Mesothelial cell of epicardium (in vitro differentiated cells): ENCODE measurements around the gene DYNC2H1. TPM values are rescaled to one million over a fixed set of nuclear protein-coding genes. Genes with fewer than 3 reads are reported as not detected.

Source experiments
- DNase-seq, 2 experiments: peaks; one replicate each; pipeline ENCODE4 v3.0.0; 2021; ENCODE audit warnings: low spot score in 2 of 2; ENCODE audit not compliant: unreplicated experiment in 2 of 2
- H3K27ac Mint-ChIP-seq: 2 replicates; pipeline ENCODE4 v1.8.0; 2021; ENCODE audit warnings: mixed read lengths
- H3K27me3 Mint-ChIP-seq: 2 replicates; pipeline ENCODE4 v1.8.0; 2021; ENCODE audit warnings: low read depth, mixed read lengths
- H3K36me3 Mint-ChIP-seq: 2 replicates; pipeline ENCODE4 v1.8.0; 2021; ENCODE audit warnings: mixed read lengths
- H3K4me1 Mint-ChIP-seq: 2 replicates; pipeline ENCODE4 v1.8.0; 2021; ENCODE audit warnings: mixed read lengths
- H3K4me3 Mint-ChIP-seq: 2 replicates; pipeline ENCODE4 v1.8.0; 2021; ENCODE audit warnings: mild to moderate bottlenecking, moderate library complexity, mixed read lengths
- H3K9me3 Mint-ChIP-seq: 2 replicates; pipeline ENCODE4 v1.8.0; 2021; ENCODE audit warnings: mixed read lengths
- total RNA-seq: library from RNA; stranded (reverse); gene quantifications from 3 replicates; pipeline ENCODE4 v1.2.1, GENCODE V29; 2021
- TF ChIP-seq, protein P1 (sequence below): fragments of 200-600 bp; sonication (generic); IDR thresholded peaks from one replicate; pipeline ENCODE4 v1.5.0; 2021; ENCODE audit warnings: antibody characterized with exemption; ENCODE audit not compliant: unreplicated experiment

Gene DYNC2H1
- total RNA-seq, 1 donor from 2014 or later, result 18.0 TPM

DNA sequence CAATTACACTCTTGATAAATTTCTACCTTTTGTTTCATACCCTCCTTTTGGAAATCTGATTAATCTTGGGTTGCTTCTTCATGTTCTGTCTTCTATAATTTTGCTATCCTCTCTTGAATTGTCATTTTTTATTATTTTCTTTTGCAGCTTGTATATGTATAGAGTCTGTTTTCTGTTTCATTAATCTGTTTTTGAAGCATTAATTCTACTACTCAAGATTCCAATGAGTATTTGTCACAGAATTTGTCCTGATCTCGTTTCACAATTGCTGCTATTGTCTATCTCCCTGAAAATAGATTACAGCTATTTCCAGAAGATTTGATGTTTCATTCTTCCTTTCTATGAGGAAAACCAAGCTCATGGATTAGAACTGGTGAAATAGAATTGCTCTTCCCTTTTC lies 406.1 kb downstream of the DYNC2H1 start:
- H3K36me3 Mint-ChIP-seq, result no peaks in the 10 kb centered on the region
- TF ChIP-seq, protein P1, sequence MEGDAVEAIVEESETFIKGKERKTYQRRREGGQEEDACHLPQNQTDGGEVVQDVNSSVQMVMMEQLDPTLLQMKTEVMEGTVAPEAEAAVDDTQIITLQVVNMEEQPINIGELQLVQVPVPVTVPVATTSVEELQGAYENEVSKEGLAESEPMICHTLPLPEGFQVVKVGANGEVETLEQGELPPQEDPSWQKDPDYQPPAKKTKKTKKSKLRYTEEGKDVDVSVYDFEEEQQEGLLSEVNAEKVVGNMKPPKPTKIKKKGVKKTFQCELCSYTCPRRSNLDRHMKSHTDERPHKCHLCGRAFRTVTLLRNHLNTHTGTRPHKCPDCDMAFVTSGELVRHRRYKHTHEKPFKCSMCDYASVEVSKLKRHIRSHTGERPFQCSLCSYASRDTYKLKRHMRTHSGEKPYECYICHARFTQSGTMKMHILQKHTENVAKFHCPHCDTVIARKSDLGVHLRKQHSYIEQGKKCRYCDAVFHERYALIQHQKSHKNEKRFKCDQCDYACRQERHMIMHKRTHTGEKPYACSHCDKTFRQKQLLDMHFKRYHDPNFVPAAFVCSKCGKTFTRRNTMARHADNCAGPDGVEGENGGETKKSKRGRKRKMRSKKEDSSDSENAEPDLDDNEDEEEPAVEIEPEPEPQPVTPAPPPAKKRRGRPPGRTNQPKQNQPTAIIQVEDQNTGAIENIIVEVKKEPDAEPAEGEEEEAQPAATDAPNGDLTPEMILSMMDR, result no peak
- H3K27me3 Mint-ChIP-seq, result no peaks in the 10 kb centered on the region
- no peak overlapping the region for H3K27ac Mint-ChIP-seq
- peaks cover 15% of the 10 kb centered on the region for H3K9me3 Mint-ChIP-seq
- DNase-seq, result no peak
- H3K4me3 Mint-ChIP-seq, result no peak overlapping the region
- no peaks in the 10 kb centered on the region for H3K4me1 Mint-ChIP-seq

DNA sequence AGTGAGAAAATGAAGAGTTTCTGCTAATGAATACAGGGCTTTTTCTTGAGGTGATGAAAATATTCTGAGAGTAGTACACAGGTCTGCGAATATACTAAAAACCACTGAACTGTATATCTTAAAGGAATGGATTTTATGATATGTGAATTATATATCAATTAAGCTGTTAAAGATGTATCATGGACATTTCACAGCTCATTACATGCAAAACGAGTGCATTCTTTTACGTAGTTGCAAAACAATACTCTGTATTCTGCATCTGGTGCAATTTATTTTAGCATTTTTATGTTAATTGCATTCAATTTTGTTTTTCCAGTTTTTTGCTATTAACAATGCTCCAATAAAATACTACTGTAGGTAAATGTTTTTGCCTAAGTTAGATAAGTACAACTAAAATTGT lies 411.6 kb downstream of the DYNC2H1 start:
- Mint-ChIP-seq H3K4me3 (no peak overlapping the region), H3K27ac (no peak overlapping the region), H3K27me3 (no peaks in the 10 kb centered on the region), H3K9me3 (peaks cover 19% of the 10 kb centered on the region), H3K4me1 (peaks cover 7% of the 10 kb centered on the region), H3K36me3 (no peaks in the 10 kb centered on the region)
- TF ChIP-seq, protein P1, result no peak
- DNase-seq, result no peak

DNA sequence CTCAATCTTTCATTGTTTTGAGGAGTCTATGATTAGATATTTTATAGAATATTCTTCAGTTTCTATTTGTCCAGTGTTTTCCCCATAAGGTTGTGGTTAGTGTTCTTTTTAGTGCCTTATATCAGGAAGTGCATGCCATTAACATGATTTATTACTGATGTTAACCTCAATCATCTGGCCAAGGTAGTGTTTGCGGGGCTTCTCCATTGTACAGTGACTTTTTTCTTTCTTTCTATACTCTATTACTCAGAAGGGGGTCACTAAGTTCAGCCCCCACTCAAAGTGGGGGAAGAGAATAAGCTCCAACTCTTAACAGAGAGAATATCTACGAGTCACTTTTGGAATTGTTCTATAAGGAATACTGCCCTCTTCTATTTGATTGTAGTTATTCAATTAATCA lies 415.8 kb downstream of the DYNC2H1 start:
- no peak for DNase-seq
- no peaks in the 10 kb centered on the region for H3K36me3 Mint-ChIP-seq
- H3K9me3 Mint-ChIP-seq, result peaks cover 7% of the 10 kb centered on the region
- TF ChIP-seq, protein P1, result no peak
- H3K4me3 Mint-ChIP-seq, result no peak overlapping the region
- H3K27ac Mint-ChIP-seq, result no peak overlapping the region
- H3K27me3 Mint-ChIP-seq, result no peaks in the 10 kb centered on the region
- peaks cover 19% of the 10 kb centered on the region for H3K4me1 Mint-ChIP-seq

DNA sequence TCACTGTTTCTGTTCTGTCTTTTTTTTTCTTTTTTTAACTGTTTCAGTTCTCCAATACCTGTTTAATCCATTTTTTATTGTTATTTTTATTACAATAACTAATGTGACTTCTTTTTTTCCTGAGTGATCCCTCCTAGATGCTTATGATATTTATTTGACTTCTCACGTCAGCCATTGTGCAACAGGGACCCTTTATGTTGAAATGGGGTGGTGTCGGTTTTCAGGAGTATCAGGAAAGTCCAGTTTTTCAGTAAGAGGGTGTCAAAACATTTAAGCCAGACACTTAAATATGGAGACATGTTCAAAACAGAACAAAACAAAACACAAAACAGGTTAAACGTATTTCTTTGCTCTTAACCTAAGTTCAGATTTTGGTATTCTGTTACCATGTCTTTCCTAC lies 418.8 kb downstream of the DYNC2H1 start:
- no peak overlapping the region for H3K4me3 Mint-ChIP-seq
- H3K36me3 Mint-ChIP-seq, result no peaks in the 10 kb centered on the region
- no peak for DNase-seq
- H3K27me3 Mint-ChIP-seq, result no peaks in the 10 kb centered on the region
- peaks cover 19% of the 10 kb centered on the region for H3K4me1 Mint-ChIP-seq
- TF ChIP-seq, protein P1, result no peak
- H3K27ac Mint-ChIP-seq, result no peak overlapping the region
- H3K9me3 Mint-ChIP-seq, result peaks cover under 1% of the 10 kb centered on the region

DNA sequence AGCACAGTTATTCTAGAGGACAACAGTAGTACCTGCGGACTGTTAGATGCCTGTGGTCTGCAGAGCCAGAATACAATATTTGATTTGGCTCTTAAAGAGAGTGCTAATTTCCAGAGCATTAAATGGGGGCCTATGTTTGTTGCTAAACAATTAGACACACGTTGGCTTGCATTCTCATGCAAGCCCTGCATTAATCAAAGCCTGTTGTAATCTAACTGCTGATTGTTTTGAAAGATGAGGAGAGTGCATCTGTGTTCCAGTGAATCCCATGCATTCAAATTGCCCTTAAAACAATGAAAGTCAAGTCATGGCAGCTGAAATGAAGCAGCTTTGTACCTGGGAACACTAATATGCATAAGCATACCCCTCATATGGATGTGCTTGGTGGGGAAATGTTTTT lies 419.4 kb downstream of the DYNC2H1 start:
- TF ChIP-seq, protein P1, result no peak
- H3K4me1 Mint-ChIP-seq, result peaks cover 19% of the 10 kb centered on the region
- no peaks in the 10 kb centered on the region for H3K36me3 Mint-ChIP-seq
- no peaks in the 10 kb centered on the region for H3K27me3 Mint-ChIP-seq
- no peaks in the 10 kb centered on the region for H3K9me3 Mint-ChIP-seq
- DNase-seq, result no peak
- H3K4me3 Mint-ChIP-seq, result no peak overlapping the region
- H3K27ac Mint-ChIP-seq, result no peak overlapping the region

DNA sequence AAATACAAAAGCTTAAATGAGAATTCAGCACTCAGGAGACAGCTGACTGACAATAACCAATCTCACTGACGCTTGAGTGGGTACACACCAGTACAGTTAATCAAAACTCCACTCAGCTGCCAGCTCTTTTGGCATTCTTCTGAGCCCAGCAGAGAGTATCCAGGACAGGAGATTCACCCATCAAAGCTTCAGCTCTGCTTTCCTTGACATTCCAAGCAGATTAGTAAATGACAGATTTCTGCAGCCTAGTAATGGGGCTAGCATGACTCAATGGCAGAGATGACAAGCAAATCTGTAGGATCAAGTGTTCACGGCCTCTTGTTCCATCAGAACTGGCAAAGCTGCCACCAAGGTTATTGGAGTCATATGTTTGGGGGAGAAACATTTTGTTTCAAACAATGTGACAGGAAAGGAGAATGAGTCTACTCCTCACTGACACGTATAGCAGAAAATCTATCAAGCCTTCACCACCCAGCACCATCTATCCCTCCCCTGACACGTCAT lies 420.0 kb downstream of the DYNC2H1 start:
- Mint-ChIP-seq H3K4me3 (no peak overlapping the region), H3K9me3 (no peaks in the 10 kb centered on the region), H3K36me3 (no peaks in the 10 kb centered on the region), H3K27ac (no peak overlapping the region), H3K4me1 (peaks cover 19% of the 10 kb centered on the region), H3K27me3 (no peaks in the 10 kb centered on the region)
- TF ChIP-seq, protein P1, result no peak
- DNase-seq, result no peak
